SK-N-SH treated with all-trans-retinoic acid at 6 μM for 48 hours (cell line): ENCODE data around the gene KRT83.

Experiments used
- ATAC-seq: fragments of 200-7000 bp; cut with Tn5 transposase; 3 replicates; pipeline ENCODE4 v1.9.1; 2020; ENCODE audit warnings: mild to moderate bottlenecking, moderate library complexity
- ARNTL ChIP-seq: fragments of 450-650 bp; formaldehyde crosslinking; IDR thresholded peaks from 2 replicates; pipeline ENCODE4 v1.5.0; 2020; ENCODE audit warnings: low read depth, mild to moderate bottlenecking, moderate library complexity, borderline replicate concordance
- BACH2 ChIP-seq: fragments of 250-450 bp; sonication (Bioruptor Pico); IDR thresholded peaks from 2 replicates; pipeline ENCODE4 v1.9.0; 2021; ENCODE audit warnings: mild to moderate bottlenecking, borderline replicate concordance
- CSDC2 ChIP-seq: fragments of 250-450 bp; sonication (Bioruptor Pico); IDR thresholded peaks from 2 replicates; pipeline ENCODE4 v1.5.0; 2020; ENCODE audit warnings: mild to moderate bottlenecking, moderate library complexity
- ESRRG ChIP-seq: fragments of 250-450 bp; sonication (Bioruptor Pico); IDR thresholded peaks from 2 replicates; pipeline ENCODE4 v1.6.1; 2021; ENCODE audit warnings: mild to moderate bottlenecking
- GLIS3 ChIP-seq: fragments of 250-450 bp; sonication (Bioruptor Pico); IDR thresholded peaks from 2 replicates; pipeline ENCODE4 v1.5.0; 2020; ENCODE audit warnings: mild to moderate bottlenecking, moderate library complexity
- ISL1 ChIP-seq: fragments of 250-450 bp; sonication (Bioruptor Pico); IDR thresholded peaks from 2 replicates; pipeline ENCODE4 v2.1.2; 2022; ENCODE audit warnings: mild to moderate bottlenecking, moderate library complexity
- OSR1 ChIP-seq: fragments of 250-450 bp; sonication (Bioruptor Pico); IDR thresholded peaks from 2 replicates; pipeline ENCODE4 v1.8.0; 2022; ENCODE audit warnings: moderate library complexity, mild to moderate bottlenecking, inconsistent platforms
- PPARA ChIP-seq: fragments of 250-450 bp; sonication (Bioruptor Pico); IDR thresholded peaks from 2 replicates; pipeline ENCODE4 v1.5.0; 2020; ENCODE audit warnings: mild to moderate bottlenecking, borderline replicate concordance
- RARB ChIP-seq: fragments of 250-450 bp; sonication (Bioruptor Pico); IDR thresholded peaks from 2 replicates; pipeline ENCODE4 v1.8.0; 2021; ENCODE audit warnings: mild to moderate bottlenecking, moderate library complexity
- SNAI2 ChIP-seq: fragments of 250-450 bp; sonication (Bioruptor Pico); IDR thresholded peaks from 2 replicates; pipeline ENCODE4 v1.5.0; 2020; ENCODE audit warnings: mild to moderate bottlenecking, moderate library complexity
- TCF4 ChIP-seq: fragments of 250-450 bp; sonication (Bioruptor Pico); IDR thresholded peaks from 2 replicates; pipeline ENCODE4 v1.8.0; 2021; ENCODE audit warnings: mild to moderate bottlenecking, moderate library complexity, borderline replicate concordance
- TOX ChIP-seq: fragments of 250-450 bp; sonication (Bioruptor Pico); IDR thresholded peaks from 2 replicates; pipeline ENCODE4 v1.8.0; 2021; ENCODE audit warnings: mild to moderate bottlenecking, moderate library complexity, borderline replicate concordance
- ZC3H10 ChIP-seq: fragments of 250-450 bp; sonication (Bioruptor Pico); IDR thresholded peaks from 2 replicates; pipeline ENCODE4 v1.5.1; 2021; ENCODE audit warnings: mild to moderate bottlenecking, moderate library complexity
- ZFP3 ChIP-seq: fragments of 250-450 bp; sonication (Bioruptor Pico); IDR thresholded peaks from 2 replicates; pipeline ENCODE4 v1.5.0; 2020; ENCODE audit warnings: mild to moderate bottlenecking, moderate library complexity
- ZFP30 ChIP-seq: fragments of 450-650 bp; formaldehyde crosslinking; IDR thresholded peaks from 2 replicates; pipeline ENCODE4 v1.5.0; 2022; ENCODE audit warnings: mild to moderate bottlenecking, moderate library complexity
- ZNF565 ChIP-seq: fragments of 450-650 bp; formaldehyde crosslinking; conservative IDR thresholded peaks from 2 replicates; pipeline ENCODE4 v1.5.0; 2020; ENCODE audit warnings: low read depth, mild to moderate bottlenecking, moderate library complexity
- ZNF70 ChIP-seq: fragments of 450-650 bp; formaldehyde crosslinking; IDR thresholded peaks from 2 replicates; pipeline ENCODE4 v1.5.0; 2020; ENCODE audit warnings: mild to moderate bottlenecking, moderate library complexity
- ZNF8 ChIP-seq: fragments of 450-650 bp; formaldehyde crosslinking; IDR thresholded peaks from 2 replicates; pipeline ENCODE4 v1.5.0; 2020; ENCODE audit warnings: mild to moderate bottlenecking, moderate library complexity
- TF ChIP-seq, protein P1 (sequence below): fragments of 250-450 bp; sonication (Bioruptor Pico); IDR thresholded peaks from 2 replicates; pipeline ENCODE4 v1.8.0; 2021; ENCODE audit warnings: low read depth, mild to moderate bottlenecking, moderate library complexity, borderline replicate concordance
- TF ChIP-seq, protein P2 (sequence below): fragments of 250-450 bp; sonication (Bioruptor Pico); IDR thresholded peaks from 2 replicates; pipeline ENCODE4 v1.5.1; 2021; ENCODE audit warnings: mild to moderate bottlenecking, moderate library complexity
- TF ChIP-seq, protein P3 (sequence below): fragments of 250-450 bp; sonication (Bioruptor Pico); IDR thresholded peaks from 2 replicates; pipeline ENCODE4 v1.5.1; 2020; ENCODE audit warnings: low read depth, mild to moderate bottlenecking, moderate library complexity
- TF ChIP-seq, protein P4 (sequence below): fragments of 250-450 bp; sonication (Bioruptor Pico); IDR thresholded peaks from 2 replicates; pipeline ENCODE4 v1.8.0; 2020; ENCODE audit warnings: mild to moderate bottlenecking, moderate library complexity, borderline replicate concordance

Gene KRT83

DNA sequence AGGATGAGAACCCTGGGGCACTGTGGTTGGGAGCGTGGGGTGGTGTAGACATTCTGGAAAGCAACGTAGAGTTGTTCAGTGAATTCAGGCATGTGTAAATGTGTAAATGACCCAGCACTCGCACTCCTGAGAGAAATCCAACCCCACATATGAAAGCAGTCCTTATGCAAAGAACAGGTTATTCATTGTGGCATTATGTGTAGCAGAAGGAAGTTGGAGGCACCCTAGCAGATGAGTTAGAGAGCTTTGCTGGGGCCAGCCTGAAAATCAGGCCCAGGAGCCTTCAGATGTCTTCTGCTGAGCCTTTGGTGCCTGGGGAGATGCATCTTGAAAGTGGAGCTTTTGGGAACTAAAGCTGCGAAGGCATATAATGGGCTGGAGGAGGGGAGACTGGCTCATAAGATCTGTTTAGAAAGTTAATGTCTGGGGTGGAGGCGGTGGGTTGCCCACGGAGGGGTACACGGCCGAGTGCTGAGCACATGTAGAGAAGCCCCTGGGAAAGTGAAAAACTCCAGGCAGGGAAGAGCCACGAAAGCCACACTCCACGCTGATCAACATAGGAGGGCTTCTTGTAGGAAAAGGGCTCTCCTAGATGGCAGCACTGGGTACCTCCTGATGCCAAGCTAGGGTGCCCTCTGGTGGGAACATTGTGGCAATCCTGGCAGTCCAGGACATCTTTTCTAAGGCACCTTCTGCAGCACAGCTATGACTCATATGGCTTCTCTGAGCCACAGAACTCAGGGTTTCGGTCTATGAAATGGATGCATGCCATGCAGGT, 6.0 kb upstream of the KRT83 start:
- TF ChIP-seq ZNF8, result no peak
- no peak for TF ChIP-seq ZFP30 (CRISPR knock-in tag)
- TF ChIP-seq TCF4 (CRISPR knock-in tag), result no peak
- no peak for TF ChIP-seq ZC3H10 (CRISPR knock-in tag)
- TF ChIP-seq GLIS3 (CRISPR knock-in tag), result no peak
- no peak for TF ChIP-seq ARNTL (CRISPR knock-in tag)
- no peak for TF ChIP-seq PPARA (CRISPR knock-in tag)
- TF ChIP-seq BACH2, result no peak
- no peak for TF ChIP-seq RARB
- no peak for TF ChIP-seq ZNF565 (CRISPR knock-in tag)
- TF ChIP-seq ISL1 (CRISPR knock-in tag), result no peak
- TF ChIP-seq OSR1 (CRISPR knock-in tag), result no peak
- TF ChIP-seq SNAI2 (CRISPR knock-in tag), result no peak
- no peak for TF ChIP-seq ZNF70 (CRISPR knock-in tag)
- TF ChIP-seq, protein P1, sequence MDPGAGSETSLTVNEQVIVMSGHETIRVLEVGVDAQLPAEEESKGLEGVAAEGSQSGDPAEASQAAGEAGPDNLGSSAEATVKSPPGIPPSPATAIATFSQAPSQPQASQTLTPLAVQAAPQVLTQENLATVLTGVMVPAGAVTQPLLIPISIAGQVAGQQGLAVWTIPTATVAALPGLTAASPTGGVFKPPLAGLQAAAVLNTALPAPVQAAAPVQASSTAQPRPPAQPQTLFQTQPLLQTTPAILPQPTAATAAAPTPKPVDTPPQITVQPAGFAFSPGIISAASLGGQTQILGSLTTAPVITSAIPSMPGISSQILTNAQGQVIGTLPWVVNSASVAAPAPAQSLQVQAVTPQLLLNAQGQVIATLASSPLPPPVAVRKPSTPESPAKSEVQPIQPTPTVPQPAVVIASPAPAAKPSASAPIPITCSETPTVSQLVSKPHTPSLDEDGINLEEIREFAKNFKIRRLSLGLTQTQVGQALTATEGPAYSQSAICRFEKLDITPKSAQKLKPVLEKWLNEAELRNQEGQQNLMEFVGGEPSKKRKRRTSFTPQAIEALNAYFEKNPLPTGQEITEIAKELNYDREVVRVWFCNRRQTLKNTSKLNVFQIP (CRISPR knock-in tag), result no peak
- no peak for TF ChIP-seq TOX
- TF ChIP-seq, protein P2, sequence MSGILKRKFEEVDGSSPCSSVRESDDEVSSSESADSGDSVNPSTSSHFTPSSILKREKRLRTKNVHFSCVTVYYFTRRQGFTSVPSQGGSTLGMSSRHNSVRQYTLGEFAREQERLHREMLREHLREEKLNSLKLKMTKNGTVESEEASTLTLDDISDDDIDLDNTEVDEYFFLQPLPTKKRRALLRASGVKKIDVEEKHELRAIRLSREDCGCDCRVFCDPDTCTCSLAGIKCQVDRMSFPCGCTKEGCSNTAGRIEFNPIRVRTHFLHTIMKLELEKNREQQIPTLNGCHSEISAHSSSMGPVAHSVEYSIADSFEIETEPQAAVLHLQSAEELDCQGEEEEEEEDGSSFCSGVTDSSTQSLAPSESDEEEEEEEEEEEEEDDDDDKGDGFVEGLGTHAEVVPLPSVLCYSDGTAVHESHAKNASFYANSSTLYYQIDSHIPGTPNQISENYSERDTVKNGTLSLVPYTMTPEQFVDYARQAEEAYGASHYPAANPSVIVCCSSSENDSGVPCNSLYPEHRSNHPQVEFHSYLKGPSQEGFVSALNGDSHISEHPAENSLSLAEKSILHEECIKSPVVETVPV, result no peak
- TF ChIP-seq, all 23 proteins: peak for 0
- peak; percentile 99 for ATAC-seq

DNA sequence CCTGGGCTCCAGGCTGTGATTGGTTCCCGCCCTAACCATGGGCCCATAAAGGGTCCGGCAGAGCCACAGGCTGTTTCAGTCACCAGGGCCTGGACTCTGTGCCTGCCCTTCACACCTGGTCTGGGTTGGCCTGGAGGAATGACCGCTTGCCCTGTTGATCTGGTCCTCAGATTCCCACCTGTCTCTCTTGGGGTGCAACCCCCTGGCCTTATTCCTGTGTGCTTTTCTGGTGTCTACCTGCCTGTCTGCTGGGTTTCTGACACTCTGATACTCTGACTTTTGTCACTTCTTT, 2.9 kb upstream of the KRT83 start:
- no peak for ATAC-seq
- TF ChIP-seq ZNF8, result no peak

DNA sequence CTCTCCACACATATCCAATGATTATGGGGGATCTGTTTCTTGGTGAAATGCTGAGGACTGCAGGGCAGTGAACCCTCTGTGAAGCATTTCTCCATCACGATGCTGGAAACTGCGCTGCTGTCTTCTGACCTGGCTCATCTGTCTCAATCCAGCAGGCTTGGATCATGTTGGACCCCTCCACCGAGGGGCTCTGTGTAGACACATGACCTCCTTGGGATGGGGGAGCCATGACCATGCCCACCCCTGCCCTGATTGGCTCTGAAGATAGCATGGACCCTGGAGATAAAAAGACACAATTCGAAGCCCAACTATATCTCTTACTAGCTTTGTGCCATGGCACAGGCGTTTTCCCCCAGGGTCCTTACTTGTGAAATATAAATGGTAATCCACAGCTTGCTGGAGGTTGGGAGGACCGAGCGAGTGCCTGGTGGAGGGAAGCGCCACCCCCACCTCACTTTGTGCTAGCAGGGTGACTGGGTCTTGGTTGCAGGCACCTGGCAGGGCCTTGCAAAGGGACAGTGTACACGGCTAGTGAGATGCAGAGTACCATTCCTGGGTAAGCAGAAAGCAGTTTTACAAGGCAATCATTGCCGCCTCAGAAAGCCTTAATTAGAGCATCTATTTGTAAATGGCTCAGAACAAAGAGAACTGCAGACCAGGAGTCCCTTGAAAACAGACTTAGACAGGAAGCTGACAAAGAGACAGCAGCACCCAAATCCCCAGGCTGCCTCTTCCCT, 2.4 kb upstream of the KRT83 start:
- ATAC-seq, result no peak
- TF ChIP-seq SNAI2 (CRISPR knock-in tag) (no peak), ESRRG (CRISPR knock-in tag) (no peak), ZFP30 (CRISPR knock-in tag) (no peak), ISL1 (CRISPR knock-in tag) (no peak), TCF4 (CRISPR knock-in tag) (no peak), ZNF8 (no peak), BACH2 (no peak), ARNTL (CRISPR knock-in tag) (no peak), ZNF565 (CRISPR knock-in tag) (no peak), PPARA (CRISPR knock-in tag) (no peak), TOX (no peak), OSR1 (CRISPR knock-in tag) (no peak), RARB (no peak), GLIS3 (CRISPR knock-in tag) (no peak), ZNF70 (CRISPR knock-in tag) (no peak), CSDC2 (CRISPR knock-in tag) (no peak), ZFP3 (CRISPR knock-in tag) (no peak)
- TF ChIP-seq, protein P3, sequence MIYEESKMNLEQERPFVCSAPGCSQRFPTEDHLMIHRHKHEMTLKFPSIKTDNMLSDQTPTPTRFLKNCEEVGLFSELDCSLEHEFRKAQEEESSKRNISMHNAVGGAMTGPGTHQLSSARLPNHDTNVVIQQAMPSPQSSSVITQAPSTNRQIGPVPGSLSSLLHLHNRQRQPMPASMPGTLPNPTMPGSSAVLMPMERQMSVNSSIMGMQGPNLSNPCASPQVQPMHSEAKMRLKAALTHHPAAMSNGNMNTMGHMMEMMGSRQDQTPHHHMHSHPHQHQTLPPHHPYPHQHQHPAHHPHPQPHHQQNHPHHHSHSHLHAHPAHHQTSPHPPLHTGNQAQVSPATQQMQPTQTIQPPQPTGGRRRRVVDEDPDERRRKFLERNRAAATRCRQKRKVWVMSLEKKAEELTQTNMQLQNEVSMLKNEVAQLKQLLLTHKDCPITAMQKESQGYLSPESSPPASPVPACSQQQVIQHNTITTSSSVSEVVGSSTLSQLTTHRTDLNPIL (CRISPR knock-in tag), result no peak
- TF ChIP-seq, protein P2, result no peak
- TF ChIP-seq, protein P4, sequence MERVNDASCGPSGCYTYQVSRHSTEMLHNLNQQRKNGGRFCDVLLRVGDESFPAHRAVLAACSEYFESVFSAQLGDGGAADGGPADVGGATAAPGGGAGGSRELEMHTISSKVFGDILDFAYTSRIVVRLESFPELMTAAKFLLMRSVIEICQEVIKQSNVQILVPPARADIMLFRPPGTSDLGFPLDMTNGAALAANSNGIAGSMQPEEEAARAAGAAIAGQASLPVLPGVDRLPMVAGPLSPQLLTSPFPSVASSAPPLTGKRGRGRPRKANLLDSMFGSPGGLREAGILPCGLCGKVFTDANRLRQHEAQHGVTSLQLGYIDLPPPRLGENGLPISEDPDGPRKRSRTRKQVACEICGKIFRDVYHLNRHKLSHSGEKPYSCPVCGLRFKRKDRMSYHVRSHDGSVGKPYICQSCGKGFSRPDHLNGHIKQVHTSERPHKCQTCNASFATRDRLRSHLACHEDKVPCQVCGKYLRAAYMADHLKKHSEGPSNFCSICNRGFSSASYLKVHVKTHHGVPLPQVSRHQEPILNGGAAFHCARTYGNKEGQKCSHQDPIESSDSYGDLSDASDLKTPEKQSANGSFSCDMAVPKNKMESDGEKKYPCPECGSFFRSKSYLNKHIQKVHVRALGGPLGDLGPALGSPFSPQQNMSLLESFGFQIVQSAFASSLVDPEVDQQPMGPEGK (CRISPR knock-in tag), result no peak
- TF ChIP-seq, all 23 proteins: peak for 0
